Inflammatory macrophage treated with lipopolysaccharide for 4 hours (primary cell): ENCODE data around the gene SAG.

Source experiments
- DNase-seq: peaks from one replicate; pipeline ENCODE4 v3.0.0-alpha.2; 2020

The SAG gene

GRCh38 chr2:233307565-233307964, at the start of gene SAG:
Gene SAG (plus strand): TSS chr2:233307816. CDS start chr2:233309190, 1,374 bp downstream.
- no peak for DNase-seq

- DNase-seq, result no peak
Measured at GRCh38 chr2:233258211-233258610, 49.4 kb upstream of the SAG start.

- DNase-seq, result no peak
Measured at GRCh38 chr2:233259730-233260129, 47.9 kb upstream of the SAG start.

DNA sequence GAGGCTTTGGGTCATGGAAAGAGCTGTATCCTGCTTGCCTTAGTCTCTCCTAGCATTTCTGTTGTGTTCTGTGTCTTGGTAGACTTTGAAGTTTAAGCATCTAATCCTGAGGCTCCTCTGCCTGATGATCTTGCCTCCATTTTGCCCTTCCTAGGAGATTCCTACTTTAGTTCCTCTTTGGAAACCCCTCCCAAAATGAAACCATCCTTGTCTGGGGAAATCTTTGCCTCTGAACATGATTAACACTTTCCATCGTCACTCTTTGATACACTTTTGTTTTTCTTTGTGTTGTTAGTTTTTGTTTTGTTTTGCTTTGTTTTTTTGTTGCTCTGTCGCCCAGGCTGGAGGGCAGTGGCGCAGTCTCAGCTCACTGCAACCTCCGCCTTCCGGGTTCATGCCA, 47.0 kb upstream of the SAG start:
- peak; percentile 47 for DNase-seq

DNA sequence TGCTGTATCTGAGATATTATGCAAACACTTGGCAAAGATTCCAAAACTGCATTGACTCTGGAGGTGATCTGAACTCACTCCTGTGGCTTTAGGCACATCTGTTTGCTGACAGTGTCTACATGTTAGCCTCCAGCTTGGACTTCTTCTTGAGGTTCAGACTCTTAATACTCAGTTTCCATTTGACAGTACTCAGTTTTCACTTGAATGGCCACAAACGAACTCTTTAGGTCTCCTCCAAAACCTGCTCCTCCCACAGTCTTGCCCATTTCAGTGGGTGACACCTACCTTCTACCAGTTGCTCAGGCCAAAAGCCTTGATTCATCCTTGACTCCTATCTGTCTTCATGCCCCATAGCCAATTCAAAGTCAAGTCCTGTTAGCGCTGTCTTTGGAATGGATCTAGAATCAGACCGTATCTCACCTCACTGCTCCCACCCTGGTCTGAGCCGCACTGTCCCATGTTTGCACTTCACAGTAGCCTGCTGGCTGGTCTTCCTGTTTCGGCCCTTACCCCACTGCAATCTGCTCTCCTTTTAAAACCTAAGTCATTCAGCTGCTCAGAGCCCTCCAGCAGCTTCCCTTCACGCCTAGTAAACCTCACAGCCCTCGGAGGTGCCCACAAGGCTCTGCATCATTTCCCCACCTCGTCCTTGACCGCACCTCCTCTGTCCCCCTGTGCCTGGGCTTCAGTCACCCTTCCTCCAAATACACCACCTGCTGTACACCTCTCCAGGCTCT, 45.6 kb upstream of the SAG start:
- no peak for DNase-seq

DNA sequence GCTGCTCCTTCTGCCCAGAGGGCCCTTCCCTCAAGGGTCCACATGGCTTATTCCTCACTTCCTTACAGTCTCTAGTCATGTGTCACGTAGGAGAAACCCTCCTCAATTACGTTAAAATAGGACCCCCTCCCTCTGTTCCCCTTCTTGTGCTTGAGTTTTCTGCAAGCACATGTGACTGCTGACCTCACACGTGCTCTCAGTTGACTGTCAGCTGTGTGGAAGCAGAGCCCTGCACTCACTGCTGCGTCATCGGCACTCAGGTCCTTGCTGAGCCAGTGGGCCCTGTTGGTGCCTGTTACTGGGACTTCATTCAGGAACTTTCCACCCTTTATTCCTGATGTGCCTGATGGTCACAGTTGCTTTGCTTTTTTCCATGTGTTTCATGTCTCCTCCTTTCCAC, 45.1 kb upstream of the SAG start:
- DNase-seq, result no peak

- DNase-seq, result no peak
Measured at GRCh38 chr2:233263045-233263570, 44.5 kb upstream of the SAG start.

- no peak for DNase-seq
Measured at GRCh38 chr2:233264667-233265066, 42.9 kb upstream of the SAG start.

DNA sequence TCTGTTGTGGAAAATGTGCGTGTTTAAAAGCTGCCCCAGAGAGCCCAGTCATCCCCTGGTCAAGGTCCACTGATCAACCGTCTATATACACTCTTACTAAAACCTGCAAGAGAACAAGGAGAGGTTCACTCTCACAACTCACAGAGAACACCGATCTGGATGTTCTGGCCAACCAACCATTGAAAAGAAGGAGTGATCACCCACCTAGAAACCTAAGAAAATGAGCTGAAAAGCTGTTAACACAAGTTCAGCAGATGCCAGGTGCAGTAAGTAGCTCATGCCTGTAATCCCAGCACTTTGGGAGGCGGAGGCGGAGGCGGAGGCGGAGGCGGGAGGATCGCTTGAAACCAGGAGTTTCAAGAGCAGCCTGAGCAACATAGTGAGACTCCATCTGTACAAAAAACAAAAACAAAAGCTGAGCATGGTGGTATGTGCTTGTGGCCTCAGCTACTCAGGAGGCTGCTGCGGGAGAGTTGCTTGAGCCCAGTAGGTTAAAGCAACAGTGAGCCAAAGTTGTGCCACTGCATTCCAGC, 41.7 kb upstream of the SAG start:
- no peak for DNase-seq

DNA sequence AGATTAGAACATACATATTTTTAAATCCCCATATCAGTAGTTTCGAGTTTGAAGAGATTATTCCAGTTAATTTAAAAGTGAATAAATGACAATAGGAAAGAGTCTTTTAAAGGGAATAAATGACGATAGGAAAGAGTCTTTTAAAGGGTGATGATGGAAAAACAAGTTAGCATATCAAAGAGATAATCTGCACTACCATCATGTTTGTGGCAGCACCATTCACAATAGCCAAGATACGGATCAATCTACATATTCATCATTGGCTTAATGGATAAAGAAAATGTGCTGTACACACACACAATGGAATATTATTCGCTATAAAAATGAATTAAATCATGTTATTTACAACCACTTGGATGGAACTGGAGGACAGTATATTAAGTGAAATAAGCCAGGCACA, 41.1 kb upstream of the SAG start:
- no peak for DNase-seq

DNA sequence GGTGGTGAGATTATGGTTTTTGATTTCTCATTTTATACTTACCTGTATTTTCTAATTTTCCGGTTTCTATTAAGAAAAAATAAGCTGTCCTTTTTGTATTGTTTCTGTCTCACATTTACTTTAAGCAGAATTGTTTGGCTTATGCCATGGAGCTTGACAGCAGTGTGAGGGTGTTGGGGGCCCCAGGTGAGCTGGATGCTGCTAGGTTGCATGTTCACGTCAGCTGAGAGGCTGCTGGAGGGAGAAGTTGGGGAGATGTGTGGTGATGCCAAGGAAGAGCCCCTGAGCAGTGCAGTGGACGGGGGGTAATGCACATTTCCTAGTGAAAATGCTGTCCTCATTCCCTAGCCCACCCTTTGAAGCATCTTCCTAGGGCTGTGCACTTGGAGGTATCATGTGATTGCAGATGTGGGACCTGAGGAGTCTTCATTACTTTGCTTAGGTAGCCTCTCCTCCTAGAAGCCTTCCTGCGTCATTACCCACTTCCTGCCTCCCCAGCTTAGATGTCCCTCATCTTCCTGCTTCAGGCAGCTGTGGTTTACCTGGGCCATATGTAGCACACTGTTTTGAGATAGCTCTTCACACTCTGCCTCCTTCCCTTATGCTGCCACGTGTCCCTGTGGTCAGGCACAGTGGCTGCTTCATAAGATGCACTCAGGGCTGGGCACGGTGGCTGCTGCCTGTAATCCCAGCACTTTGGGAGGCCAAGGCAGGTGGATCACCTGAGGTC, 39.9 kb upstream of the SAG start:
- DNase-seq, result no peak

- no peak for DNase-seq
Measured at GRCh38 chr2:233270366-233270765, 37.2 kb upstream of the SAG start.

- no peak for DNase-seq
Measured at GRCh38 chr2:233270951-233271350, 36.7 kb upstream of the SAG start.

DNA sequence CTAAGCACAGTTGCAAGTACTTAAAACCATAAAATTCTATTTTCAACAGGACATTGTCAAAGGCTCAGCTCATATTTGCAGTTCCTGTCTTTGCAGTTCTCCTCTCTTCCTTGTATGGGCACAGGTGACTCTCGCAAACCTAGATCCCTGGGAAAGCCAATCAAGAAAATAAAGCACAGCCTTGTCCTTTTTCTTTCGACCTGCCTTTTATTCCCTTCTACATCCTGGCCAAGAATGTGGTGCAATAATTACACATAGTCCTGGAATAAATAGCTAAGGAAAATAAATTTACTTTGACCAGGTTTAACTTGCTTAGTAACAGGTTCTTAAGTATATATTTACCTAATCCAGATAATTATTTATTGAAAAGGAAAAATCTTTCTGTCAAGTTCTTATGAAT, 35.9 kb upstream of the SAG start:
- DNase-seq, result no peak

- DNase-seq, result no peak
Measured at GRCh38 chr2:233273120-233273519, 34.5 kb upstream of the SAG start.

- DNase-seq, result no peak
Measured at GRCh38 chr2:233275223-233275622, 32.4 kb upstream of the SAG start.

- no peak for DNase-seq
Measured at GRCh38 chr2:233278921-233279320, 28.7 kb upstream of the SAG start.

GRCh38 chr2:233280114-233280693, 27.4 kb upstream of the SAG start:
- peak; percentile 1 for DNase-seq

GRCh38 chr2:233281553-233281952, 26.1 kb upstream of the SAG start:
- no peak for DNase-seq

GRCh38 chr2:233281992-233282603, 25.5 kb upstream of the SAG start:
- DNase-seq, result no peak

GRCh38 chr2:233285921-233286320, 21.7 kb upstream of the SAG start:
- DNase-seq, result no peak

DNA sequence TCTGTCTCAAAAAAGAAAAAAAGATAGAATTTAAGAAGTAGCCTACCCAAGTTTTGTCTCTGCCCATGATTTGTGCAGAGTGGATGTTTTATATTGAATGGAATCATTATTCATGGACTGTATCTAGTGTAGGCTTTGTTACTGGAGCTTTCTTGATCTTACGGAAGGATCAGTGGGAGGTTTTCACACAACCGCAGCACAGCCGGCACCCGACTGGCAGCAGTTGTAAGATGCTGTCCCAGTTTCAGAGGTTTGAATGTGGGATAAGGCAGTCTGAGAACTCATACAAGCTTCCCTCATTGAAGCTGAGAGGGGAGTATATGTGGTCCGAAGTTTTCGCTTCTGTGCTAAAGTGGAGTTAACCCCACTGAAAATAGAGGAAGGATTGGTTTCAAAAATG, 19.7 kb upstream of the SAG start:
- no peak for DNase-seq

GRCh38 chr2:233288663-233289062, 19.0 kb upstream of the SAG start:
- no peak for DNase-seq
